HepG2 (cell line): ENCODE results near the gene CENPB. TPM values are rescaled to one million over a fixed set of nuclear protein-coding genes. Genes with fewer than 3 reads are reported as not detected.

ENCODE experiments used
- CC2D1A ChIP-seq: sonication (generic); formaldehyde crosslinking; IDR thresholded peaks from 2 replicates; pipeline ENCODE4 v1.8.1; 2023; ENCODE audit warnings: mild to moderate bottlenecking, missing genetic modification reagents
- CCDC6 ChIP-seq: sonication (generic); formaldehyde crosslinking; IDR thresholded peaks from 2 replicates; pipeline ENCODE4 v1.8.1; 2022; ENCODE audit warnings: mild to moderate bottlenecking, missing genetic modification reagents, moderate library complexity
- DRAP1 ChIP-seq: IDR thresholded peaks from 2 replicates; pipeline ENCODE4 v1.6.1; 2016; ENCODE audit warnings: missing genetic modification reagents, missing compliant biosample characterization
- ISX ChIP-seq: sonication (generic); formaldehyde crosslinking; conservative IDR thresholded peaks from 2 replicates; pipeline ENCODE4 v1.5.0; 2020; ENCODE audit warnings: missing genetic modification reagents
- MAFG ChIP-seq: sonication (generic); formaldehyde crosslinking; IDR thresholded peaks from 2 replicates; pipeline ENCODE4 v1.5.1; 2020; ENCODE audit warnings: mild to moderate bottlenecking, missing genetic modification reagents
- NFE2L2 ChIP-seq: fragments of 150-350 bp; IDR thresholded peaks from 2 replicates; pipeline ENCODE4 v1.6.1; 2014; ENCODE audit warnings: low read length
- NKX3-1 ChIP-seq: sonication (generic); formaldehyde crosslinking; IDR thresholded peaks from 2 replicates; pipeline ENCODE4 v1.5.0; 2020; ENCODE audit warnings: missing genetic modification reagents
- NR0B2 ChIP-seq: sonication (generic); formaldehyde crosslinking; IDR thresholded peaks from 2 replicates; pipeline ENCODE4 v1.4.0; 2020; ENCODE audit warnings: mild to moderate bottlenecking, missing genetic modification reagents
- PPARG ChIP-seq: conservative IDR thresholded peaks from 2 replicates; pipeline ENCODE4 v1.6.1; 2016; ENCODE audit warnings: missing biosample characterization, missing genetic modification reagents
- SALL1 ChIP-seq: sonication (generic); formaldehyde crosslinking; IDR thresholded peaks from 2 replicates; pipeline ENCODE4 v1.8.0; 2022; ENCODE audit warnings: mild to moderate bottlenecking, missing genetic modification reagents
- SOX13 ChIP-seq, 3 experiments: fragments of 450-650 bp in 1 of 3; sonication (generic) in 1 of 3; formaldehyde crosslinking in 1 of 3; IDR thresholded peaks in 2 of 3; conservative IDR thresholded peaks in 1 of 3; 2 replicates each; pipeline versions ENCODE4 v1.5.0 to v1.6.1; 2016 to 2020; ENCODE audit warnings: antibody characterized with exemption in 1 of 3, mild to moderate bottlenecking in 1 of 3, missing compliant biosample characterization in 1 of 3, missing genetic modification reagents in 1 of 3, moderate library complexity in 1 of 3
- XRCC5 ChIP-seq: fragments of 200-400 bp; formaldehyde crosslinking; optimal IDR thresholded peaks from 2 replicates; pipeline ENCODE3; 2017; ENCODE audit warnings: mild to moderate bottlenecking, low read length
- ZBTB40 ChIP-seq, 2 experiments: fragments of 450-650 bp in 1 of 2; sonication (generic) in 1 of 2; formaldehyde crosslinking in 1 of 2; IDR thresholded peaks; 2 replicates each; pipeline versions ENCODE4 v1.6.1 to v1.8.0; 2016 to 2022; ENCODE audit warnings: antibody characterized with exemption in 1 of 2, mild to moderate bottlenecking in 1 of 2, missing genetic modification reagents in 1 of 2
- ZIK1 ChIP-seq: sonication (generic); formaldehyde crosslinking; IDR thresholded peaks from 2 replicates; pipeline ENCODE4 v1.5.0; 2020; ENCODE audit warnings: mild to moderate bottlenecking, low read depth, missing genetic modification reagents, borderline replicate concordance
- ZMYM2 ChIP-seq: sonication (generic); formaldehyde crosslinking; IDR thresholded peaks from 2 replicates; pipeline ENCODE4 v1.8.0; 2022; ENCODE audit warnings: mild to moderate bottlenecking, missing genetic modification reagents
- ZNF432 ChIP-seq: sonication (generic); formaldehyde crosslinking; IDR thresholded peaks from 2 replicates; pipeline ENCODE4 v1.5.0; 2020; ENCODE audit warnings: missing genetic modification reagents, mild to moderate bottlenecking, borderline replicate concordance
- ZNF569 ChIP-seq: sonication (generic); formaldehyde crosslinking; IDR thresholded peaks from 2 replicates; pipeline ENCODE4 v1.5.0; 2020; ENCODE audit warnings: mild to moderate bottlenecking, missing genetic modification reagents, moderate library complexity, borderline replicate concordance
- ZNF737 ChIP-seq: sonication (generic); formaldehyde crosslinking; IDR thresholded peaks from 2 replicates; pipeline ENCODE4 v1.5.0; 2020; ENCODE audit warnings: missing genetic modification reagents, mild to moderate bottlenecking, borderline replicate concordance
- polyA plus RNA-seq, 8 experiments: library from polyadenylated mRNA; depleted of rRNA in 3 of 8; stranded (reverse) in 7 of 8; unstranded in 1 of 8; fragments of >200 nt; fragmentation: Illumina TruSeq in 4 of 8; extraction: Trizol in 4 of 8; gene quantifications; 2 replicates each; pipeline versions ENCODE4 v1.2.1 to v1.2.3, GENCODE V29; 2011 to 2016; ENCODE audit warnings: low read depth in 4 of 8, missing spikeins in 1 of 8, mixed read lengths in 1 of 8; ENCODE audit not compliant: insufficient read depth in 1 of 8
- total RNA-seq, 5 experiments: library from RNA; depleted of rRNA; stranded (reverse); fragments of >200 nt; fragmentation: Illumina TruSeq; extraction: Trizol; gene quantifications; 2 replicates each; pipeline ENCODE4 v1.2.3, GENCODE V29; 2016; ENCODE audit warnings: low read depth in 1 of 5

Gene CENPB
- total and polyA plus RNA-seq, 2 of the 13 experiments (the other 11 are each of a cell fraction or from before 2014, with no cell fraction given): 10.4 to 54.5 TPM

- TF ChIP-seq ZMYM2 (CRISPR knock-in tag) (no peak), ZNF569 (CRISPR knock-in tag) (no peak), SALL1 (CRISPR knock-in tag) (peak; percentile 79; the same call in 1 of the 2 replicates), CC2D1A (CRISPR knock-in tag) (no peak), XRCC5 (peak; percentile 99), PPARG (CRISPR knock-in tag) (no peak), NR0B2 (no peak), ISX (no peak), SOX13 (IDR thresholded peaks at IDR 0.05) (no peak), SOX13 (CRISPR knock-in tag; conservative IDR thresholded peaks at IDR 0.05 in 1 of 2, IDR thresholded peaks at IDR 0.05 in 1 of 2) (peak in 1 of 2 experiments; percentile 33; a peak in 1 of 4 replicates), ZIK1 (CRISPR knock-in tag) (no peak), NFE2L2 (no peak), NKX3-1 (CRISPR knock-in tag) (no peak), ZNF432 (CRISPR knock-in tag) (no peak), DRAP1 (CRISPR knock-in tag) (peak; percentile 70), CCDC6 (CRISPR knock-in tag) (no peak), MAFG (CRISPR knock-in tag) (no peak), ZNF737 (no peak), ZBTB40 (IDR thresholded peaks at IDR 0.05) (no peak), ZBTB40 (CRISPR knock-in tag; IDR thresholded peaks at IDR 0.05) (peak; percentile 72)
These were observed 31.9 kb upstream of the CENPB start (continued) for GRCh38 chr20:3818155-3819151.
